B cell (primary cell): ENCODE measurements around the gene PCDHB3. TPM values are rescaled to one million over a fixed set of nuclear protein-coding genes. Genes with fewer than 3 reads are reported as not detected.
A peak's percentile ranks its signal among the peaks of the same experiment; 100 is the strongest.

Experiments
- ATAC-seq: fragments of 200-7000 bp; cut with Tn5 transposase; one replicate; pipeline ENCODE4 v1.10.0; 2021; ENCODE audit warnings: low read depth, mild to moderate bottlenecking, moderate number of reproducible peaks, moderate library complexity
- CTCF ChIA-PET: fragments of 350-600 bp; sonication (Branson Sonifier 250); formaldehyde crosslinking; loops from one replicate; lab custom pipeline; 2021; ENCODE audit warnings: antibody characterized with exemption, inconsistent platforms; lab: Charles Lee
- POLR2A ChIA-PET: fragments of 350-600 bp; sonication (Branson Sonifier 250); formaldehyde crosslinking; loops from one replicate; lab custom pipeline; 2021; ENCODE audit warnings: antibody characterized with exemption; lab: Charles Lee
- DNase-seq: peaks from one replicate; pipeline ENCODE4 v3.0.0; 2013
- H2AFZ ChIP-seq: 2 replicates; pipeline ENCODE4 v1.6.1; 2012; ENCODE audit warnings: mild to moderate bottlenecking, low read depth, low read length; ENCODE audit not compliant: insufficient read depth, poor library complexity, severe bottlenecking
- H3K27ac ChIP-seq, 2 donors: 1 replicate in 1 of 2; 2 replicates in 1 of 2; pipeline ENCODE4 v1.5.1; 2012 to 2013; ENCODE audit warnings: low read length in 2 of 2, mild to moderate bottlenecking in 2 of 2, moderate library complexity in 1 of 2
- H3K27me3 ChIP-seq, 4 experiments: fragments of 200-600 bp in 1 of 4; sonication (generic) in 1 of 4; replicated peaks in 1 of 4; 1 replicate in 2 of 4; 2 replicates in 2 of 4; pipeline versions ENCODE4 v1.6.1 to v1.7.0; 2013 to 2016; ENCODE audit warnings: low read length in 3 of 4, mild to moderate bottlenecking in 2 of 4, mixed read lengths in 1 of 4, moderate library complexity in 1 of 4; ENCODE audit not compliant: insufficient read depth in 4 of 4, control insufficient read depth in 3 of 4; ENCODE audit errors: control extremely low read depth in 1 of 4
- H3K36me3 ChIP-seq, 2 experiments: replicated peaks in 1 of 2; 1 replicate in 1 of 2; 2 replicates in 1 of 2; pipeline versions ENCODE4 v1.6.1 to v1.7.1; 2013; ENCODE audit warnings: low read length in 1 of 2; ENCODE audit not compliant: insufficient read depth in 2 of 2, control insufficient read depth in 1 of 2; ENCODE audit errors: control extremely low read depth in 1 of 2, extremely low read depth in 1 of 2
- H3K4me1 ChIP-seq, 2 donors: fragments of 200-600 bp in 1 of 2; sonication (generic) in 1 of 2; 1 replicate in 1 of 2; 2 replicates in 1 of 2; pipeline versions ENCODE4 v1.5.1 to v1.6.1; 2013 to 2017; ENCODE audit warnings: low read length in 2 of 2; ENCODE audit not compliant: control insufficient read depth in 2 of 2, insufficient read depth in 2 of 2
- H3K4me2 ChIP-seq: replicated peaks from 2 replicates; pipeline ENCODE3; 2012; ENCODE audit warnings: mild to moderate bottlenecking, low read depth, low read length; ENCODE audit not compliant: poor library complexity, severe bottlenecking
- H3K4me3 ChIP-seq, 5 experiments: fragments of 200-600 bp in 1 of 5; sonication (generic) in 1 of 5; 1 replicate in 3 of 5; 2 replicates in 2 of 5; pipeline versions ENCODE4 v1.5.1 to v1.7.0; 2011 to 2016; ENCODE audit warnings: low read length in 4 of 5, mild to moderate bottlenecking in 4 of 5, low read depth in 2 of 5, control low read depth in 1 of 5, moderate library complexity in 1 of 5; ENCODE audit not compliant: insufficient read depth in 1 of 5; ENCODE audit errors: control extremely low read depth in 1 of 5, extremely low read depth in 1 of 5
- H3K79me2 ChIP-seq: fragments of 200-600 bp; sonication (generic); one replicate; pipeline ENCODE4 v1.6.0; 2016; ENCODE audit warnings: low read length; ENCODE audit not compliant: control insufficient read depth, insufficient read depth
- H3K9ac ChIP-seq: fragments of 200-600 bp; sonication (generic); 2 replicates; pipeline ENCODE4 v1.6.1; 2017; ENCODE audit warnings: mild to moderate bottlenecking, low read length, moderate library complexity
- H3K9me3 ChIP-seq, 3 donors: one replicate each; pipeline versions ENCODE4 v1.6.1 to v1.7.1; 2013; ENCODE audit warnings: low read length in 2 of 3; ENCODE audit not compliant: control insufficient read depth in 2 of 3, insufficient read depth in 1 of 3; ENCODE audit errors: control extremely low read depth in 1 of 3
- H4K20me1 ChIP-seq: 2 replicates; pipeline ENCODE4 v1.6.0; 2012; ENCODE audit warnings: mild to moderate bottlenecking, low read length; ENCODE audit not compliant: insufficient read depth, control insufficient read depth, poor library complexity, severe bottlenecking
- H3K27ac Mint-ChIP-seq: one replicate; pipeline ENCODE4 v1.8.0; 2021; ENCODE audit warnings: mixed read lengths
- H3K27me3 Mint-ChIP-seq: one replicate; pipeline ENCODE4 v1.8.0; 2021; ENCODE audit warnings: mixed read lengths
- H3K4me1 Mint-ChIP-seq: one replicate; pipeline ENCODE4 v1.8.0; 2021; ENCODE audit warnings: mixed read lengths
- H3K4me3 Mint-ChIP-seq: one replicate; pipeline ENCODE4 v1.8.0; 2021; ENCODE audit warnings: mixed read lengths
- H3K9me3 Mint-ChIP-seq: one replicate; pipeline ENCODE4 v1.8.0; 2022; ENCODE audit warnings: mixed read lengths; ENCODE audit not compliant: insufficient read depth
- EZH2 ChIP-seq: IDR thresholded peaks from 2 replicates; pipeline ENCODE4 v1.6.1; 2012; ENCODE audit warnings: borderline replicate concordance, low read depth, mild to moderate bottlenecking, moderate library complexity, low read length; ENCODE audit not compliant: insufficient read depth, poor library complexity, severe bottlenecking
- WGBS: methylation state at CpG from one replicate; pipeline ENCODE4 v1.1.5; 2013; ENCODE audit warnings: missing lambda C conversion rate; ENCODE audit not compliant: insufficient coverage; 5-methylcytosine and 5-hydroxymethylcytosine counted together
- intact Hi-C: fragments of 100-400 bp; cut with micrococcal nuclease; formaldehyde crosslinking; loops from one replicate; pipeline ENCODE4 v1.10.0; 2022
- polyA plus RNA-seq: library from polyadenylated mRNA; depleted of rRNA; stranded (reverse); fragments of >200 nt; gene quantifications from 2 replicates; pipeline ENCODE4 v1.2.3, GENCODE V29; 2012
- total RNA-seq, 2 donors: library from RNA; stranded (reverse); fragments of 120-200 nt in 1 of 2; gene quantifications; 1 replicate in 1 of 2; 2 replicates in 1 of 2; pipeline versions ENCODE4 v1.2.3 to v1.2.4, GENCODE V29; 2013 to 2022
- TF ChIP-seq, protein P1 (sequence below): fragments of 200-600 bp; IDR thresholded peaks from one replicate; pipeline ENCODE4 v1.8.0; 2022; ENCODE audit warnings: antibody characterized with exemption, mild to moderate bottlenecking

Gene PCDHB3
- total and polyA plus RNA-seq, 2 donors (not counting 1 experiment from before 2014, with no cell fraction given) = not detected

DNA sequence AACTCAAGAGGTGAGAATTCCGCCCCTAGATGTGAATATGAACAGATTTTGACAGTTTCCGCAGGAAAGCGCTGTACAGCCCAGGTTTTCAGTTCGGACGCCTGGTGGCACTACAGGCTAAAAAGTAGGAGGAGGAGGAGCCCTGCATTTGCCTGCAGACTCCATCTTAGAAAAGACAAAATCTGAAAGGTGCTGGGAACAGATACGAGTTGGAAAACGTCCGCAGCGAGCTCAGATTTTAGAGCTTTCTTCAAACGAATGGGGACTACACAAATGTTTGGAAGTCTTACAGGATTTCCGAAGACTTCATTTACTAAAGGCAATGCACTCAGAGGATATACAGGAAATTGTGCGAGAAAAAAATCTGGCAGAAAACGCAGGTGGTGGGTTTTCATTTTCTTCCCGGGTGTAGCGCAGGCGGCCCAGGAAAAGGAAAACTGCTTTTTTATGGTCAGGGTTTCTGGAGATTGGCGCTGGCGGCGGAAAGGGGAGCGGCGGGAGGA, 15.7 kb upstream of the PCDHB3 start:
- 21% methylated on average over 16 of the region's 21 CpGs for WGBS
- TF ChIP-seq, protein P1, sequence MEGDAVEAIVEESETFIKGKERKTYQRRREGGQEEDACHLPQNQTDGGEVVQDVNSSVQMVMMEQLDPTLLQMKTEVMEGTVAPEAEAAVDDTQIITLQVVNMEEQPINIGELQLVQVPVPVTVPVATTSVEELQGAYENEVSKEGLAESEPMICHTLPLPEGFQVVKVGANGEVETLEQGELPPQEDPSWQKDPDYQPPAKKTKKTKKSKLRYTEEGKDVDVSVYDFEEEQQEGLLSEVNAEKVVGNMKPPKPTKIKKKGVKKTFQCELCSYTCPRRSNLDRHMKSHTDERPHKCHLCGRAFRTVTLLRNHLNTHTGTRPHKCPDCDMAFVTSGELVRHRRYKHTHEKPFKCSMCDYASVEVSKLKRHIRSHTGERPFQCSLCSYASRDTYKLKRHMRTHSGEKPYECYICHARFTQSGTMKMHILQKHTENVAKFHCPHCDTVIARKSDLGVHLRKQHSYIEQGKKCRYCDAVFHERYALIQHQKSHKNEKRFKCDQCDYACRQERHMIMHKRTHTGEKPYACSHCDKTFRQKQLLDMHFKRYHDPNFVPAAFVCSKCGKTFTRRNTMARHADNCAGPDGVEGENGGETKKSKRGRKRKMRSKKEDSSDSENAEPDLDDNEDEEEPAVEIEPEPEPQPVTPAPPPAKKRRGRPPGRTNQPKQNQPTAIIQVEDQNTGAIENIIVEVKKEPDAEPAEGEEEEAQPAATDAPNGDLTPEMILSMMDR = no peak
- TF ChIP-seq EZH2 = no peak
- ATAC-seq = no peak
- Histone ChIP-seq H3K4me1 (no peaks in the 10 kb centered on the region), H2AFZ (peak overlapping the region; percentile 69), H4K20me1 (no peaks in the 10 kb centered on the region), H3K9ac (peak overlapping the region; percentile 28), H3K36me3 (no peaks in the 10 kb centered on the region), H3K4me2 (peak overlapping the region; percentile 41), H3K27me3 (peaks cover 0 to 4% (median 0%) of the 10 kb centered on the region in 4 experiments), H3K4me3 (peak overlapping the region in 4 of 5 experiments; percentile 20 to 52 (median 41)), H3K79me2 (no peaks in the 10 kb centered on the region), H3K27ac (no peak overlapping the region), H3K9me3 (peaks cover 0 to 3% (median 0%) of the 10 kb centered on the region in 3 donors)
- H3K27me3 Mint-ChIP-seq = peaks cover 18% of the 10 kb centered on the region
- DNase-seq = peak; percentile 38
- H3K4me1 Mint-ChIP-seq = peaks cover 5% of the 10 kb centered on the region
- H3K27ac Mint-ChIP-seq = no peak overlapping the region
- no peaks in the 10 kb centered on the region for H3K9me3 Mint-ChIP-seq
- intact Hi-C loops = loop anchor here (10.0 kb wide), 1 partner anchor 480 kb away; no protein-coding TSS in a partner anchor
- peak overlapping the region; percentile 81 for H3K4me3 Mint-ChIP-seq
- ChIA-PET CTCF (no interaction called here), POLR2A (no interaction called here)

DNA sequence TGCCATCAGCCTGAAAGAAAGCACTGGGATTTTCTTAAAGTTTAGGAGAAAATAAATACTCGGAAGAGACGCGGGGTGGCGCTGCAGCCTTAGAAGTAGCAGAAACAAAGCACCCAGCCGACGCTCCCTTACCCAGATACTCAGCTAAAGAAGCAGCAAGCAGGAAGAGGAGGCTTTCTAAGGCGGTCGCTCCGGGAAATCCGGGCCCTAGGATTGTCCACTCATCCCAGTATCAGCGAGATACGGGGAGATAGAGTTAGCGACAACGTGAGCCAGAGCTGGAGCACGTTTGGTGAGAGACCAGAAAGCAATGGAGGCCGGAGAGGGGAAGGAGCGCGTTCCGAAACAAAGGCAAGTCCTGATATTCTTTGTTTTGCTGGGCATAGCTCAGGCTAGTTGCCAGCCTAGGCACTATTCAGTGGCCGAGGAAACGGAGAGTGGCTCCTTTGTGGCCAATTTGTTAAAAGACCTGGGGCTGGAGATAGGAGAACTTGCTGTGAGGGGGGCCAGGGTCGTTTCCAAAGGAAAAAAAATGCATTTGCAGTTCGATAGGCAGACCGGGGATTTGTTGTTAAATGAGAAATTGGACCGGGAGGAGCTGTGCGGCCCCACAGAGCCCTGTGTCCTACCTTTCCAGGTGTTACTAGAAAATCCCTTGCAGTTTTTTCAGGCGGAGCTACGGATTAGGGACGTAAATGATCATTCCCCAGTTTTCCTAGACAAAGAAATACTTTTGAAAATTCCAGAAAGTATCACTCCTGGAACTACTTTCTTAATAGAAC, 5.6 kb upstream of the PCDHB3 start, which contains the start of gene PCDHB2:
Gene PCDHB2, plus strand, starts transcription at position 135 of the 782 bp plus-strand sequence. Its CDS starts 176 bp downstream, at position 311.
- Mint-ChIP-seq H3K4me3 (no peak within 1 kb of the TSS), H3K4me1 (no peaks in the 10 kb centered on the region), H3K9me3 (peaks cover 5% of the 10 kb centered on the region), H3K27me3 (peaks cover 28% of the 10 kb centered on the region), H3K27ac (no peak within 1 kb of the TSS)
- DNase-seq (no peak), ATAC-seq (no peak)
- ChIA-PET POLR2A (no interaction called here), CTCF (no interaction called here)
- no peak within 1 kb of the TSS for H3K27ac ChIP-seq
- TF ChIP-seq EZH2 = no peak
- TF ChIP-seq, protein P1 = no peak
- H3K4me2 ChIP-seq = no peak within 1 kb of the TSS
- WGBS = 23% methylated on average over 29 of the region's 29 CpGs
- no peaks in the 10 kb centered on the region for H3K36me3 ChIP-seq
- H3K9ac ChIP-seq = no peak within 1 kb of the TSS
- no peaks in the 10 kb centered on the region for H4K20me1 ChIP-seq
- H3K4me3 ChIP-seq = no peak within 1 kb of the TSS
- intact Hi-C loops = no loop called here
- H3K79me2 ChIP-seq = no peaks in the 10 kb centered on the region
- no peak within 1 kb of the TSS for H2AFZ ChIP-seq
- peaks cover 1 to 15% (median 3%) of the 10 kb centered on the region in 3 donors for H3K9me3 ChIP-seq
- H3K4me1 ChIP-seq = no peaks in the 10 kb centered on the region
- peaks cover 0 to 13% (median 5%) of the 10 kb centered on the region in 4 experiments for H3K27me3 ChIP-seq
